HEK293 (cell line): ENCODE data around the gene IL1RN.
A peak's percentile ranks its signal among the peaks of the same experiment; 100 is the strongest.

Experiments used
- CTCF ChIA-PET: fragments of 350-600 bp; formaldehyde crosslinking; extraction: SDS; loops from one replicate; lab custom pipeline; 2021; ENCODE audit warnings: antibody characterized with exemption; lab: Yijun Ruan, JAX
- POLR2A ChIA-PET: fragments of 300-600 bp; formaldehyde crosslinking; extraction: SDS; loops from one replicate; lab custom pipeline; 2020; ENCODE audit warnings: antibody characterized with exemption, inconsistent platforms; lab: Yijun Ruan, JAX
- H3K27ac ChIP-seq: fragments of 200-500 bp; sonication (Bioruptor generic); 2 replicates; pipeline ENCODE4 v1.5.1; 2014; ENCODE audit warnings: low read depth, low read length, control low read depth, inconsistent platforms; ENCODE audit errors: extremely low read depth
- H3K36me3 ChIP-seq, 2 experiments: fragments of 200-500 bp in 1 of 2; sonication (Bioruptor generic) in 1 of 2; 1 replicate in 1 of 2; 2 replicates in 1 of 2; pipeline ENCODE4 v1.5.1; 2014 to 2017; ENCODE audit warnings: inconsistent platforms in 2 of 2, low read length in 2 of 2; ENCODE audit not compliant: control insufficient read depth in 2 of 2, insufficient read depth in 1 of 2
- H3K4me1 ChIP-seq: fragments of 200-500 bp; sonication (Bioruptor generic); 2 replicates; pipeline ENCODE4 v1.5.1; 2014; ENCODE audit warnings: mild to moderate bottlenecking, low read length, inconsistent platforms; ENCODE audit not compliant: control insufficient read depth, insufficient read depth
- H3K4me3 ChIP-seq: 2 replicates; pipeline ENCODE4 v1.5.1; 2011; ENCODE audit warnings: low read depth, mild to moderate bottlenecking, control low read depth, low read length, moderate library complexity
- H3K9me3 ChIP-seq: fragments of 200-500 bp; sonication (Bioruptor generic); 2 replicates; pipeline ENCODE4 v1.5.1; 2014; ENCODE audit warnings: low read depth, low read length, inconsistent platforms; ENCODE audit not compliant: control insufficient read depth, insufficient read depth
- SP2 ChIP-seq: fragments of 450-650 bp; formaldehyde crosslinking; IDR thresholded peaks from 2 replicates; pipeline ENCODE4 v1.5.1; 2016; ENCODE audit warnings: missing biosample characterization, missing genetic modification characterization
- YY2 ChIP-seq: fragments of 450-650 bp; formaldehyde crosslinking; IDR thresholded peaks from 2 replicates; pipeline ENCODE4 v1.5.1; 2016; ENCODE audit warnings: missing biosample characterization, missing genetic modification characterization
- ZIC2 ChIP-seq: fragments of 450-650 bp; formaldehyde crosslinking; IDR thresholded peaks from 2 replicates; pipeline ENCODE4 v1.5.1; 2016; ENCODE audit warnings: missing biosample characterization, missing genetic modification characterization
- ZNF416 ChIP-seq: fragments of 450-650 bp; formaldehyde crosslinking; IDR thresholded peaks from 2 replicates; pipeline ENCODE4 v1.5.1; 2016; ENCODE audit warnings: missing biosample characterization, missing genetic modification characterization
- ZNF48 ChIP-seq: fragments of 450-650 bp; formaldehyde crosslinking; IDR thresholded peaks from 2 replicates; pipeline ENCODE4 v1.5.1; 2016; ENCODE audit warnings: missing biosample characterization, missing genetic modification characterization
- ZNF529 ChIP-seq: fragments of 450-650 bp; formaldehyde crosslinking; IDR thresholded peaks from 2 replicates; pipeline ENCODE4 v1.5.1; 2017; ENCODE audit warnings: missing genetic modification characterization, missing biosample characterization; ENCODE audit not compliant: insufficient replicate concordance
- ZNF530 ChIP-seq: fragments of 450-650 bp; formaldehyde crosslinking; IDR thresholded peaks from 2 replicates; pipeline ENCODE4 v1.5.1; 2016; ENCODE audit warnings: low read depth, missing biosample characterization, missing genetic modification characterization
- ZNF544 ChIP-seq: fragments of 450-650 bp; formaldehyde crosslinking; IDR thresholded peaks from 2 replicates; pipeline ENCODE4 v1.5.0; 2017; ENCODE audit warnings: missing biosample characterization, missing genetic modification characterization
- ZNF626 ChIP-seq: fragments of 450-650 bp; sonication (Bioruptor Pico); formaldehyde crosslinking; IDR thresholded peaks from 2 replicates; pipeline ENCODE4 v1.5.1; 2018; ENCODE audit warnings: missing biosample characterization, missing genetic modification characterization, inconsistent platforms
- ZNF629 ChIP-seq: fragments of 450-650 bp; formaldehyde crosslinking; IDR thresholded peaks from 2 replicates; pipeline ENCODE4 v1.5.1; 2017; ENCODE audit warnings: missing biosample characterization, missing genetic modification characterization
- ZNF792 ChIP-seq: fragments of 450-650 bp; formaldehyde crosslinking; IDR thresholded peaks from 2 replicates; pipeline ENCODE4 v1.5.1; 2016; ENCODE audit warnings: missing biosample characterization, missing genetic modification characterization
- TF ChIP-seq, protein P1 (sequence below): fragments of 450-650 bp; formaldehyde crosslinking; IDR thresholded peaks from 2 replicates; pipeline ENCODE4 v1.5.1; 2017; ENCODE audit warnings: missing biosample characterization, missing genetic modification characterization
- TF ChIP-seq, protein P2 (sequence below): fragments of 450-650 bp; formaldehyde crosslinking; IDR thresholded peaks from 2 replicates; pipeline ENCODE4; 2016; ENCODE audit warnings: missing biosample characterization, missing genetic modification characterization
- TF ChIP-seq, protein P3 (sequence below): fragments of 450-650 bp; formaldehyde crosslinking; IDR thresholded peaks from 2 replicates; pipeline ENCODE4 v1.5.1; 2016; ENCODE audit warnings: missing biosample characterization, missing genetic modification characterization
- TF ChIP-seq, protein P4 (sequence below): fragments of 450-650 bp; IDR thresholded peaks from 2 replicates; pipeline ENCODE4 v1.5.1; 2018; ENCODE audit warnings: missing biosample characterization, missing genetic modification characterization
- TF ChIP-seq, protein P5 (sequence below): fragments of 450-650 bp; formaldehyde crosslinking; IDR thresholded peaks from 2 replicates; pipeline ENCODE4 v1.5.1; 2016; ENCODE audit warnings: missing biosample characterization, missing genetic modification characterization

IL1RN gene

DNA sequence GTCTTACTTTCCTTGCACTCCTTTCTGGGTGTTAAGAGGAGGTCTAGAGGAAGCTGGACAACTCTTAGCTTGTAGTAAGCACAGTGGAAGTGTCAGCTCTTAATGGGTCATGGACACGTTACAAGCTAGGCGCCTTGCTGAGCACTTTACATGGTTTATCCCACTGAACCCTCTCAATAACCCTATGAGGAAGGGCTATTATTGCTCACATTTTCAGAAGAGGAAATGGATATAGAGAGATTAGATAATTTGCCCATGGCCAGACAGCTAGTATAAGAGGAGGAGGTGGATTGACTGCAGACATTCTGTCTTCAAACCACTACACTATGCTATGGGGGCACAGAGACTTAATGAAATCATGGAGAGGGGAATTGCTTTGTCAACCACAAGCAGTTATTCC lies 8.3 kb upstream of the IL1RN start:
- no peak overlapping the region for H3K27ac ChIP-seq
- no peaks in the 10 kb centered on the region for H3K36me3 ChIP-seq
- H3K4me3 ChIP-seq: no peak overlapping the region
- POLR2A ChIA-PET: no interaction called here
- no peaks in the 10 kb centered on the region for H3K9me3 ChIP-seq
- TF ChIP-seq ZNF529 (tag by site-specific recombination) (no peak), ZNF544 (tag by site-specific recombination) (no peak), ZIC2 (tag by site-specific recombination) (no peak), ZNF416 (no peak), ZNF792 (no peak), YY2 (no peak), ZNF48 (tag by site-specific recombination) (no peak), SP2 (tag by site-specific recombination) (no peak), ZNF530 (tag by site-specific recombination) (no peak)
- TF ChIP-seq, protein P1, sequence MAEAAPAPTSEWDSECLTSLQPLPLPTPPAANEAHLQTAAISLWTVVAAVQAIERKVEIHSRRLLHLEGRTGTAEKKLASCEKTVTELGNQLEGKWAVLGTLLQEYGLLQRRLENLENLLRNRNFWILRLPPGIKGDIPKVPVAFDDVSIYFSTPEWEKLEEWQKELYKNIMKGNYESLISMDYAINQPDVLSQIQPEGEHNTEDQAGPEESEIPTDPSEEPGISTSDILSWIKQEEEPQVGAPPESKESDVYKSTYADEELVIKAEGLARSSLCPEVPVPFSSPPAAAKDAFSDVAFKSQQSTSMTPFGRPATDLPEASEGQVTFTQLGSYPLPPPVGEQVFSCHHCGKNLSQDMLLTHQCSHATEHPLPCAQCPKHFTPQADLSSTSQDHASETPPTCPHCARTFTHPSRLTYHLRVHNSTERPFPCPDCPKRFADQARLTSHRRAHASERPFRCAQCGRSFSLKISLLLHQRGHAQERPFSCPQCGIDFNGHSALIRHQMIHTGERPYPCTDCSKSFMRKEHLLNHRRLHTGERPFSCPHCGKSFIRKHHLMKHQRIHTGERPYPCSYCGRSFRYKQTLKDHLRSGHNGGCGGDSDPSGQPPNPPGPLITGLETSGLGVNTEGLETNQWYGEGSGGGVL (tag by site-specific recombination): no peak
- TF ChIP-seq, protein P2, sequence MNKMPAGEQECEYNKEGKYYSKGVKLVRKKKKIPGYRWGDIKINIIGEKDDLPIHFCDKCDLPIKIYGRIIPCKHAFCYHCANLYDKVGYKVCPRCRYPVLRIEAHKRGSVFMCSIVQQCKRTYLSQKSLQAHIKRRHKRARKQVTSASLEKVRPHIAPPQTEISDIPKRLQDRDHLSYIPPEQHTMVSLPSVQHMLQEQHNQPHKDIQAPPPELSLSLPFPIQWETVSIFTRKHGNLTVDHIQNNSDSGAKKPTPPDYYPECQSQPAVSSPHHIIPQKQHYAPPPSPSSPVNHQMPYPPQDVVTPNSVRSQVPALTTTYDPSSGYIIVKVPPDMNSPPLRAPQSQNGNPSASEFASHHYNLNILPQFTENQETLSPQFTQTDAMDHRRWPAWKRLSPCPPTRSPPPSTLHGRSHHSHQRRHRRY (tag by site-specific recombination): no peak
- TF ChIP-seq, protein P3, sequence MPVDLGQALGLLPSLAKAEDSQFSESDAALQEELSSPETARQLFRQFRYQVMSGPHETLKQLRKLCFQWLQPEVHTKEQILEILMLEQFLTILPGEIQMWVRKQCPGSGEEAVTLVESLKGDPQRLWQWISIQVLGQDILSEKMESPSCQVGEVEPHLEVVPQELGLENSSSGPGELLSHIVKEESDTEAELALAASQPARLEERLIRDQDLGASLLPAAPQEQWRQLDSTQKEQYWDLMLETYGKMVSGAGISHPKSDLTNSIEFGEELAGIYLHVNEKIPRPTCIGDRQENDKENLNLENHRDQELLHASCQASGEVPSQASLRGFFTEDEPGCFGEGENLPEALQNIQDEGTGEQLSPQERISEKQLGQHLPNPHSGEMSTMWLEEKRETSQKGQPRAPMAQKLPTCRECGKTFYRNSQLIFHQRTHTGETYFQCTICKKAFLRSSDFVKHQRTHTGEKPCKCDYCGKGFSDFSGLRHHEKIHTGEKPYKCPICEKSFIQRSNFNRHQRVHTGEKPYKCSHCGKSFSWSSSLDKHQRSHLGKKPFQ: no peak
- H3K4me1 ChIP-seq: no peaks in the 10 kb centered on the region
- CTCF ChIA-PET: interaction anchor here (1.4 to 7.5 kb wide), 2 partner anchors 18 to 39 kb away, joined by 3 to 66 read pairs; no protein-coding TSS in a partner anchor

DNA sequence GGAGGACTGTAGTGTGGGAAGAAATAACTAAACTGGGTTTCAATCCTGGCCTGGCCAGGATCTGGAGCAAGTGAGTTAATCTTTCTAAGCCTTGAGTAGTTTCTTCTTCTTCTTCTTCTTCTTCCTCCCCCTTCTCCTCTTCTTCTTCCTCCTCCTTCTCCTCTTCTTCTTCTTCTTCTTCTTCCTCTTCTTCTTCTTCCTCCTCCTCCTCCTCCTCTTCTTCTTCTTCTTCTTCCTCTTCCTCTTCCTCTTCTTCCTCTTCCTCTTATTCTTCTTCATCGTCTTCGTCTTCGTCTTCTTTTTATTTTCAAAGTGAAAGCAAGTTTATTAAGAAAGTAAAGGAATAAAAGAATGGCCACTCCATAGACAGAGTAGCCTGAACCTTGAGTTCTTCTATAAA lies 6.5 kb upstream of the IL1RN start:
- Histone ChIP-seq H3K36me3 (no peaks in the 10 kb centered on the region), H3K27ac (no peak overlapping the region), H3K4me3 (no peak overlapping the region), H3K4me1 (no peaks in the 10 kb centered on the region), H3K9me3 (no peaks in the 10 kb centered on the region)
- TF ChIP-seq ZNF629 (no peak), ZNF626 (tag by site-specific recombination) (no peak)
- TF ChIP-seq, protein P4, sequence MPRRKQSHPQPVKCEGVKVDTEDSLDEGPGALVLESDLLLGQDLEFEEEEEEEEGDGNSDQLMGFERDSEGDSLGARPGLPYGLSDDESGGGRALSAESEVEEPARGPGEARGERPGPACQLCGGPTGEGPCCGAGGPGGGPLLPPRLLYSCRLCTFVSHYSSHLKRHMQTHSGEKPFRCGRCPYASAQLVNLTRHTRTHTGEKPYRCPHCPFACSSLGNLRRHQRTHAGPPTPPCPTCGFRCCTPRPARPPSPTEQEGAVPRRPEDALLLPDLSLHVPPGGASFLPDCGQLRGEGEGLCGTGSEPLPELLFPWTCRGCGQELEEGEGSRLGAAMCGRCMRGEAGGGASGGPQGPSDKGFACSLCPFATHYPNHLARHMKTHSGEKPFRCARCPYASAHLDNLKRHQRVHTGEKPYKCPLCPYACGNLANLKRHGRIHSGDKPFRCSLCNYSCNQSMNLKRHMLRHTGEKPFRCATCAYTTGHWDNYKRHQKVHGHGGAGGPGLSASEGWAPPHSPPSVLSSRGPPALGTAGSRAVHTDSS (tag by site-specific recombination): peak; percentile 95
- TF ChIP-seq, protein P5, sequence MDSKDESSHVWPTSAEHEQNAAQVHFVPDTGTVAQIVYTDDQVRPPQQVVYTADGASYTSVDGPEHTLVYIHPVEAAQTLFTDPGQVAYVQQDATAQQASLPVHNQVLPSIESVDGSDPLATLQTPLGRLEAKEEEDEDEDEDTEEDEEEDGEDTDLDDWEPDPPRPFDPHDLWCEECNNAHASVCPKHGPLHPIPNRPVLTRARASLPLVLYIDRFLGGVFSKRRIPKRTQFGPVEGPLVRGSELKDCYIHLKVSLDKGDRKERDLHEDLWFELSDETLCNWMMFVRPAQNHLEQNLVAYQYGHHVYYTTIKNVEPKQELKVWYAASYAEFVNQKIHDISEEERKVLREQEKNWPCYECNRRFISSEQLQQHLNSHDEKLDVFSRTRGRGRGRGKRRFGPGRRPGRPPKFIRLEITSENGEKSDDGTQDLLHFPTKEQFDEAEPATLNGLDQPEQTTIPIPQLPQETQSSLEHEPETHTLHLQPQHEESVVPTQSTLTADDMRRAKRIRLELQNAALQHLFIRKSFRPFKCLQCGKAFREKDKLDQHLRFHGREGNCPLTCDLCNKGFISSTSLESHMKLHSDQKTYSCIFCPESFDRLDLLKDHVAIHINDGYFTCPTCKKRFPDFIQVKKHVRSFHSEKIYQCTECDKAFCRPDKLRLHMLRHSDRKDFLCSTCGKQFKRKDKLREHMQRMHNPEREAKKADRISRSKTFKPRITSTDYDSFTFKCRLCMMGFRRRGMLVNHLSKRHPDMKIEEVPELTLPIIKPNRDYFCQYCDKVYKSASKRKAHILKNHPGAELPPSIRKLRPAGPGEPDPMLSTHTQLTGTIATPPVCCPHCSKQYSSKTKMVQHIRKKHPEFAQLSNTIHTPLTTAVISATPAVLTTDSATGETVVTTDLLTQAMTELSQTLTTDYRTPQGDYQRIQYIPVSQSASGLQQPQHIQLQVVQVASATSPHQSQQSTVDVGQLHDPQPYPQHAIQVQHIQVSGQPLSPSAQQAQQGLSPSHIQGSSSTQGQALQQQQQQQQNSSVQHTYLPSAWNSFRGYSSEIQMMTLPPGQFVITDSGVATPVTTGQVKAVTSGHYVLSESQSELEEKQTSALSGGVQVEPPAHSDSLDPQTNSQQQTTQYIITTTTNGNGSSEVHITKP (tag by site-specific recombination): no peak
- POLR2A ChIA-PET: no interaction called here
- CTCF ChIA-PET: interaction anchor here (0.6 to 7.5 kb wide), 2 partner anchors 16 to 162 kb away, joined by 3 to 66 read pairs; no protein-coding TSS in a partner anchor
